ENCODE results near the gene CEP97.

DNA sequence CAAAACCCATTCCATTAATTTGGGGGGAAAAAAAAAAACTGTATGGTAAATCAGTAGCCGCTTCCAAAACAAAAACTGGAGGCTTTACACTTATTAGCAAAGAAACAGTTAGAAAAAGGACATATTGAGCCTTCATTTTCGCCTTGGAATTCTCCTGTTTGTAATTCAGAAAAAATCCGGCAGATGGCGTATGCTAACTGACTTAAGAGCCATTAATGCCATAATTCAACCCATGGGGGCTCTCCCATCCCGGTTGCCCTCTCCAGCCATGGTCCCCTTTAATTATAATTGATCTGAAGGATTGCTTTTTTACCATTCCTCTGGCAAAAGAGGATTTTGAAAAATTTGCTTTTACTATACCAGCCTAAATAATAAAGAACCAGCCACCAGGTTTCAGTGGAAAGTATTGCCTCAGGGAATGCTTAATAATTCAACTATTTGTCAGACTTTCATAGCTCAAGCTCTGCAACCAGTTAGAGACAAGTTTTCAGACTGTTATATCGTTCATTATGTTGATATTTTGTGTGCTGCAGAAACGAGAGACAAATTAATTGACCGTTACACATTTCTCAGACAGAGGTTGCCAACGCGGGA lies 28.5 kb upstream of the CEP97 start:
- no peak for TF ChIP-seq POLR2A (IDR thresholded peaks at IDR 0.05)
- TF ChIP-seq, protein P1, sequence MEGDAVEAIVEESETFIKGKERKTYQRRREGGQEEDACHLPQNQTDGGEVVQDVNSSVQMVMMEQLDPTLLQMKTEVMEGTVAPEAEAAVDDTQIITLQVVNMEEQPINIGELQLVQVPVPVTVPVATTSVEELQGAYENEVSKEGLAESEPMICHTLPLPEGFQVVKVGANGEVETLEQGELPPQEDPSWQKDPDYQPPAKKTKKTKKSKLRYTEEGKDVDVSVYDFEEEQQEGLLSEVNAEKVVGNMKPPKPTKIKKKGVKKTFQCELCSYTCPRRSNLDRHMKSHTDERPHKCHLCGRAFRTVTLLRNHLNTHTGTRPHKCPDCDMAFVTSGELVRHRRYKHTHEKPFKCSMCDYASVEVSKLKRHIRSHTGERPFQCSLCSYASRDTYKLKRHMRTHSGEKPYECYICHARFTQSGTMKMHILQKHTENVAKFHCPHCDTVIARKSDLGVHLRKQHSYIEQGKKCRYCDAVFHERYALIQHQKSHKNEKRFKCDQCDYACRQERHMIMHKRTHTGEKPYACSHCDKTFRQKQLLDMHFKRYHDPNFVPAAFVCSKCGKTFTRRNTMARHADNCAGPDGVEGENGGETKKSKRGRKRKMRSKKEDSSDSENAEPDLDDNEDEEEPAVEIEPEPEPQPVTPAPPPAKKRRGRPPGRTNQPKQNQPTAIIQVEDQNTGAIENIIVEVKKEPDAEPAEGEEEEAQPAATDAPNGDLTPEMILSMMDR (IDR thresholded peaks at IDR 0.05) = peak; percentile 59 to 75 (median 72)

All from right lobe of liver (tissue), 4 donors.